ENCODE results near the gene MTMR2.
A peak's percentile ranks its signal among the peaks of the same experiment; 100 is the strongest.

MTMR2 gene

DNA sequence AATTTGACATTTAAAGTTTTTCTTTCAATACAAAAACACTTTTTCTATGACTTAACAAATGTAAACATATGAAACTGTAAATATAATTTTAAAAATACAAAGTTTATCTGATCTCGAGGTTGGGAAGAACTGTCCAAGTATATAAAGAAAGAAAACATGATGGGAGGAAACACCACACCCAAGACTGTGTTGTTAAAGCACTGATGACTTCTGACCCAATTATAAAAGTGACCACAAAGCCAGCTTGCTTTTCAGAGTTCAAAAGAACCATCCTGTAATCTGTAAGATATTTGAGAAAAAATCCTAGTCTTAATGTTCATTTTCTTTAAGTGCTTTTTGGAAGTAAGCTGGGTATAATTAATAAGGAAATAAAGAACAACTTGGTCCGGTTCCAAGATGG lies 118.0 kb downstream of the MTMR2 start:
- DNase-seq = no peak

DNA sequence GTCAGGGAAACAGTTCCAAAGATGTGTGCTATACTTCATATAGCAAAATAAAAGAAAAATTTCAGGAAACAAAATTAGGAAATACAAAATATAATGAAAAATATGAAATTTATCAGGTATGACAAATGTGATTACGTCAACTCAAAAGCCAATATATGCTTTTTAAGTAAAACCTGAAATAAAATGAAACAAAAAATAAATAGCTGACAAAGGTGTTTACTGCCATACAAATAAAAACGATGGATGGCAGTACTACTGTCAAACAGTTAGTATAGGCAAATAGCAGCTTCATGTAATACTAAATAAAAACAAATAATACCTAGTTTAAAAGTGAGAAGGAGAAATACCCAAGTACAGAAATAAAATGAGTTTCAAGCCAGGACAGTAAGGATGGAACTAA lies 119.9 kb downstream of the MTMR2 start:
- no peak for DNase-seq

DNA sequence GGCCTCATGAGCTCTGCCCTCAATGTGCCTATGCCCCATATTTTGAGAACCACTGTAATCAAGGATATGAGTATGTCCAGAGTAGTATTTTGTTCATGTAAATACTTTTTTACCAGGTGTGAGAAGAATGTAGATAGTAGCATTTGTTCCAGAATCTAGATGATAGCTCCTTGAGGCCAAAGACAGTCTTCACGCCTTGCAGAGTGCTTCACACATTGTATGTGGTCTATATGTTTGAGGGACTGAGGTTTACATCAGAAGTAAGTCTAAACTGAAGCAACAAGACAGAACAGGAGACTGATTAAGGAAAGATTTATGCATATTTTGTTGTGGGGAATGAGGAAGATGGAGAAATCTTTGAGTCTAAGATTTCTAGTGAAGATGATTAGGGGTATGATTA lies 121.1 kb downstream of the MTMR2 start:
- DNase-seq = no peak

DNA sequence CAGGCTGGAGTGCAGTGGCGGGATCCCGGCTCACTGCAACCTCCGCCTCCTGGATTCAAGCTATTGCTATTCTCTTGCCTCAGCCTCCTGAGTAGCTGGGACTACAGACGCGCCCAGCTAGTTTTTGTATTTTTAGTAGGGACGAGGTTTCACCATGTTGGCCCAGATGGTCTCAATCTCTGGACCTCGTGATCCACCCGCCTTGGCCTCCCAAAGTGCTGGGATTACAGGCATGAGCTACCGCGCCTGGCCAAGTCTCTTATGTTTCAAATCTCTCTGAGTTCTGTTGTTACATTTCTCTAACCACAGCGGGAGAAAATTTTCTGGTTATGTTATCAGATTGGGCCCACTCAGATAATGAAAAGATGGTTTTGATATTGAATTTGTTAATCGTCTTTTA lies 123.5 kb downstream of the MTMR2 start:
- no peak for DNase-seq

DNA sequence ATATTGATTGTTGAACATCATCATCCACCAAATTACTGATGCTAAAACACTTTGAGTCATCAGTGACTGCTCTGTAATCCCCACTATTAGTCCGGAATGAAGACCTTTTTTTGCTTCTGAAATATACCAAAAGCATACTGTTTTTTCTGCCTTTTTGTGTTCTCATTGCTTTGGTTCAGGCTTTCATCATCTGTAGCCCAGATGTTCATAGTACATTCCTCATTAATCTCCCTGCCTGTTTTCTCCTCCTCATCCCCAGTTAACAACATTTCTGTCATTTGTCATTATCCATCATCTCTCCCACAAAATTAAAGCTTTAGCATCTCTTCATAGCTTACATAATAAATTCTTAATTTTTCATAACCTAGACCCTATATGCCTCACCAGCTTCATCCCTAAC lies 124.4 kb downstream of the MTMR2 start:
- no peak for DNase-seq

DNA sequence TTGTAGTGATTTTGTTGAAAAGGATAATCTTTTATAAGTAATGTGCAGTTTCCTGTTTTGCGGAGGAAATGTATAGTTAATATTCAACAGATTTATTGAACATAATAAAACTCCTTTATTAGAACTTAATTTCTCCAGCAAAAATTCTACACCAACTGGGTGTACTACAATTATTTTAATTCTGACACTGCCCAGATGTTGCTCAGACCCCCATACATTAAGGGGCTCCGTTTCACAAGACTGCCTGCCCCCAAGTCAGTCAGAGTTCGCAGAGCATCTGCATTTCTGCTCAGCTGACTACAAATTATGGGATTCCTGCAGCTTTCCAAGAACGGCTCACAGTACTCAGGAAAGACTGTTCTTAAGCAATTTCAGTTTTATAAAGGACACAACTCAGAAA lies 127.4 kb downstream of the MTMR2 start:
- no peak for DNase-seq

DNA sequence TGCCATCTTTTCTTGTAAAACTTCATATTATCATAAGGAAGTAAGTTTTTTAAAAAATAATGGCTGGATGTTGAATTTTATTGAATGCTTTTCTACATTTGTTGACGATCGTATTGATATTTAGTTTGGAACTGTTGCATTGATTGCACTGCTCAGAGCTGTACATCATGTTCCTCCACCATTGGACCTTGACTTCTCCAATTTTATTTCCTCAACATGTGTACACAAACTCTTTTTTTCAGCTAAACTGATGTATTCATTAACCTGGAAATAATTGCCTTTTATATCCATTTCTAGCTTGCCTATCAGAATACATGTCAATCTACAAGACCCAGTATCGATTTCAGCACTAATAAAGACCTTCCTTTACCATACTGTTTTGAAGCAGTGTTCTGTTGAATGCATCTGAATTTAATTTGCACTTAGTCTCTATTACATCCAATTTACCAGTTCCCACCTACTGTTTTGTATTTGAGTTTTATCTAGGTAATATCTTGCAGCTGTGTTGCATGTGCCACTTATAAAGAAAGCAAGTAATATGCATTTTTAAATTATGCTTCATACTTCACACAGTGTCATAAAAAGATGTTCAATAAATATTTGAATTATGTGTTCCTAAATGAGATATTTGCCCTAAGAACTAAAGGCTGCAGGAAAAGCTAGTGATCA lies 128.1 kb downstream of the MTMR2 start:
- DNase-seq = no peak

DNA sequence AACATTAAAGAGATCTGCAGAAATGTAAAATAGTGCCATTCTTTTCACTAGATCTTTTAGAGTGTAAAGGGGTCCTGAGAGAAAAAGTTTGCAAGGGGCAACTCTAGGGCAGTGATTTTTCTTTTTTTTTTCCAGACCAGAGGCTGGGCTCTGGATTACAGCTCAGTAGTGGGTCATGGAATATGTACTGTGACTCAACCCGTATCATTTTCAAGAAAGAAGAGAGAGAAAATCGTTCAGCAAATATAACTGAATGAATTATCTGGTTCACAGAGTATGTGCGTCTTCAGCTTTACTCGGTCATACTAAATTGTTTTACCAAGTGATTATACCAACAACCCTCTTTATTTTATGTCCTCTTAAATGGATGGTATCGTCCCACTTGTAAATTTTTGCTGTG lies 129.8 kb downstream of the MTMR2 start:
- DNase-seq = no peak

DNA sequence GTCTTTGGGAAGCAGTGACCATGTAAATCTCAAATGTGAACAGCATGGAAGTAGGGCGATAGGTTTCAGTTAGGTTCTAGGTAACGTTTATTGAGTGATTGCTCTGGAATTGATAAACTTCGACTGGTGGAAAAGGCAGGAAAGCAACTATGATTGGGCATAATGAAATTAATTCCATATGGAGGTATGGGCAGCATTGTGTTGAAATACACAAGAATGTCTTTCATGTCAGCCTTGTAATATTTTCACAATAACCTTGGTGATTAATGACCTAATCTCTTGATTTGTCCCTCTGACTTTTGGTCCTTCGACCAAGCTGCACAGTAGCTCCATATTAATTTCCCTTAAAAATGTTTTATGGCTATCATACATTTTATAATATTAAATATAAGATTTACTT lies 130.8 kb downstream of the MTMR2 start:
- no peak for DNase-seq

DNA sequence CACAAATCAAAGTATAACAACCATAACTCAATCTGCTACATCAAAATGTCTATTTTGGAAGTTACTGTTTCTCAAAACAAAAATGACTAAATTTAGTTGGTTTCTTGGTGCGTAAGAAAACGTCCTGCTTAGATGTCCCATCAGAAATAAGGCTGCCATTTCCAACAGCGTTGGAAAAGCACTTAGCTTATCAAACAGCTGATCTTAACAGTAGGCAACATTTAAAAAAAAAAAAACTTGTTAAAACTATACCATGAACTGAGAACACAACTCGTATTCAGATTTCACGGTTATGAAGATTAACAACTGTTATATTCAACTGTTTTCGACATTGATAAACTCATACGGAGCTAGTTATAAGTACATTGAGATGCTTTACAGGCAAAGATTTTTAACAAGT lies 131.2 kb downstream of the MTMR2 start:
- no peak for DNase-seq

DNA sequence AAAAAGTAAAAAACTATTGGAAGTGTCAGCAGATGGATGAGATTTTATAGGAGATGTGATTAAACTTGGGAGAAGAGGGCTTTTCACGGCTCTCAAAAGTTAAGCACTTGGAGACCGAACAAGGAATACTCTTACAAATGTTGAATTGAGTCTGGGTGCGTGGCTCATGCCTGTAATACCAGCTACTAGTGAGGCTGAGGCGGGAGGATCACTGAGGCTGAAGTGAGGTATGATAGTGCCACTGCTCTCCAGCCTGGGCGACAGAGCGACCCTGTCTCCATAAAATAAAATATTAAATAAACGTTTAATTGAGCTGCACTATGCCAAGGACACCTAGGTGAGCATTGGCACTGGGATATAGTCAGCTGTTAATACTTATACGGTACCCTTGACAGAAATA lies 131.7 kb downstream of the MTMR2 start:
- no peak for DNase-seq

DNA sequence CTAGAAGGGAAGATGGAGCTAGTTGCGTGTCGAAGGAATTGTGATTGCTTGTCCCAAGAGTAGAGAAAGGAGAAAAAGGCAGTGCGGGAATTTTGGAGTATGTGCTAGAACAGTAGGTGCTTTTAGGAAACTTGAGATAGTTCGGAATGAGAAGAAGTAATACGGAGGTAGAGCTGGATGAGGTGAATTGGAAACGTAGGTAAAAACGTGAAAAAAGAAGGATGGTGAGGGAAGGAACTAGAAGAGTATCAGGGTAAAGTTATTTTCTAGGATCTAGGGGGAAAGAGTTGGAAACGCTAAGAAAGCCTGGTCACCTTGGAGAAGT lies 132.2 kb downstream of the MTMR2 start:
- DNase-seq = no peak

DNA sequence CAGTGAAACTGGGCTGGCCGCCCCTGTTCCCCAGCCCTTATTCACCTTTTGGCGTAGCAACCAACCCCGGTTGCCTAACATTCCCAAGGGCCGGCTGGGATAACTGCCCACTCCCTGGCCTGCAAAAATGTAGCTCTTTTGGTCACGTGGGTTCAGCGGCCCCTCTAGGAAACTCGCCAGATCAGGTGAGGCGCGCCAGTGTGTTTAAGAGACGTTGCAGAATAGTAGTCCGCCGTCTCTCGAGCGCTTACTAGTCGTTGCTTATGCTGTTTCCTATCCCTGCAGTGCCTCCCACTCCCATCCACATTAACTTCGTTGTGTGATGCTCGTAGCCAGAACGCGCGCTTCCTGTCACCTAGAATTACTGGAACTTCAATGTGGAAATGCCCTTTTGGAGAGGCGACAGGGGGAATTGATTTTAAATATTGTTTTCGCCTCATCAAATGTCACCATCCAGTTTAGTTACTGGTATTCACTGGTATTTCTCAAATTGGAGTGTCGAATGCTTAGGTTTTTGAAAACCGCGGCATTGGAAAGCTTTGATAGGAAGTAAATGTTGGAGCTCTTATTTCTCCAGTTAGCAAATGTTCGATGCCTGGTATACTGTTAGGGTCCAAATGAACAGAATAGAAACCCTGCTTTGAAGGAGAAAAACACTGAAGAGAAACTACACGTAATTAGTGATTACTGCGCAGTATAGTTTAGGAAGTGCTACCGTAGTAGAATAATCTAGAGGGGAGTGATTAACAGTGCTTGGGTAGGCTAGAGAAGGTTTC lies 132.8 kb downstream of the MTMR2 start:
- no peak for DNase-seq

DNA sequence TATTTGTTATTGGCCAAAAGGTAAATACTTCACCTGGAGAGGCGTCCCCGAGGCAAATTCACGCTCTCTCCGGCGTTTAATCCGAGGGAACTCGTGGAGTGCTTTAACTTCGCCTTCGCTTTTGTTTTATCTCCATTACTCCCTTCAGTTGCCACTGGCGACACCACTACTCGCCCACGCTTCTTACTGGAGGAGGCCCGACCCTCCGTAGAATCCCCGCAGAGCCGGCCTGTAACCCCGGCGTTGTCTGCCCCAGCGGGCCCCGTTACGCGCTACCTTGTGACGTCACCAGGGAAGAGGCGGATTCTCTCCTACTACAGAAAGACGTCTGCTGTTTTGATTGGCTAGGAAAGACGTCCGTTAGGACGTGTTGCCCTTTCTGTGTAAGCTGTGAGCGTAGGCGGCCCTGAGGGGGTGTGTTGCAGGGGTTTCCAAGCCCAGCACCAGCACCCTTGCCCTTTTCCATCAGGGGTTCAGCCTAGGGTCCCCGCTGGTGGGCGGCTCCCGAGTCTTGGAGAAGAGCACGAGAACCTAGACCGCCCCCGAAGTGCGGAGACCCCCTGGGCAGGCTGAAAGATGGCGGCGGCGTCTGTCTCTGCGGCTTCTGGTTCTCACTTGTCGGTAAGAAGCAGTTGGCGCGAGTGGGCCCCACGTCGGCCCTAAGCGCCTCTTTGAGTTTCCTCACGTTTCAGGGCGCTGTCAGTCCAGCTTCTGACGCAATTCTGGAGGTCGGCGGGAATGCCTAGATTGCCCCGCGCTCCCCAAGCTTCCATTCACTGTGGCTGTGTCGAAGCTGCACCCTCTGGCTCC lies 133.6 kb downstream of the MTMR2 start, which contains the start of gene CEP57:
TSS of gene CEP57 (plus strand) at position 376 of the 810 bp plus-strand sequence. CDS start at position 577, 201 bp downstream.
- DNase-seq = peak; percentile 62

DNA sequence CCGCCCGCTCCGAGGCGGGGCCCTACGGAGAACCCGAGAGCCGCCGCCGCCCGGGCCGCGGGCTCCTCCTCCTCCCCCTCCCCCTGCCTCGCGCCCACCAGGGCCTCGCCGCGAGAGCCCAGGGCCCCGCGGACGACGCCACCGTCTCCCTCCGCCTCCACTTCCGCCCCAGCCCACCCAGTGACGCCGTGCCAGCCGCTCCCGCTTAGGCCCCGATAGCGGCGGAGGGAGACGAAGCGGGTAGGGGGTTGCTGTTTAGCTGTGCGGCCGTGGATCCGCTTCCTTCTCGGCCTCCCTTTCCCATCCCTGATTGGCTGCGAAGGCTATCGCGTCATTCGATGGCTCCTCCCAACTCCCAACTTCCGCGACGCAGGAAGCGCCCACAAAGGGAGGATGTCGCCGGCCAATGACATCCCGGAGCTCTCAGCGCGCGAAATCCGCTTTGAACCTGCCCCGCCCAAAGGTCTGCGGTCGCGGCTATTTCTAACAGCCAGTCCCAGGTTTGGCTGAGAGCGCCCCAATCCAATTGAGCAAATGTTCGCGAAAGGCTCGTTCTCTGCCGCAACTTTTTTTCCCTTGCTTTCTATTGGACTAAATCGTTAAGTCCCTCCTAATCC lies 134.3 kb downstream of the MTMR2 start, which contains the start of gene FAM76B:
TSS of gene FAM76B (minus strand) at position 277 of the 617 bp plus-strand sequence. CDS start 304 bp downstream, outside the sequence.
- DNase-seq = peak; percentile 64

DNA sequence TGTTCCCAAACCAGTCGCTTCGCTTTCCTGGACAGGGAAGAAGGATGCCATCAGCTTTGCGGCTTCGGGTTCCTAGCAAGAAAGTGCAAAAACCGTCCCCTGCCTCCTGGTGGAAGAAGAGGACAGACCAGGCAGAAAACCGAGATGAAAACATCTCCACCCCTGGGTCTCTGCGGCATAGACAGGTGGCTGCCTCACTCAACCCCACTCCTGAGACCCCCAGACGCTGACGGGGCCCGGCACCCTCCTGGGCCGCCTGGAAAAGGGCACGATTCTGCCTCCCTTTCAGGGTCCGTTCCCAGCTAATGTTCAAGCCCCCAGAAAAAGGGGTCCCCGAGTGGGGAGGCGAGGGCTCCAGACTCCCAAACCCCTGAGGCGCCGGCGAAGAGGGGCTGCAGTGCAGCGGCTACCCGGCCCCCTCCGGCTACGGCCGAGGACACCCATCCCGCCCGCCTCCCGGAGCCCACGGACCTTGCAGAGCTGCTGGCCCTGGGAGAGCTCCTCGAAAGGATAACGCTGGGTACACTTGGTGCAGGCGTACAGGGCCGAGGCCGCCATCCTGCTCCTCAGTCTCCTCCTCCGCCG lies 134.9 kb downstream of the MTMR2 start:
- DNase-seq = no peak
